ENCODE measurements around the gene LYZL1.

DNA sequence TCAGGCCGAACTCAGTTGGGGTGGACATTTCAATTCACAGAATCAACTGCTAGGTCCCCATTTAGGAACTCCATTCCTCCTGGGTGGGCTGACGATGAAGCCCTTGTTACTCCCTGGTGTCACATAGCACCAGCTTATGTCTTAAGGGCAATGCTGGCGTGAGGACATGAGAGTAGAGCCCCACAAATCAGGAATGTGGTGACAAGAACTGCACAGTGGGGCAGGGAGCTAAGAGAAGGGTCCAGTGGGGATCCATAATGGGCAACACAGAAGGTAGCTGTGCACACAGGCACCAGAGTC, 57.0 kb downstream of the LYZL1 start:
- TF ChIP-seq, protein P1, sequence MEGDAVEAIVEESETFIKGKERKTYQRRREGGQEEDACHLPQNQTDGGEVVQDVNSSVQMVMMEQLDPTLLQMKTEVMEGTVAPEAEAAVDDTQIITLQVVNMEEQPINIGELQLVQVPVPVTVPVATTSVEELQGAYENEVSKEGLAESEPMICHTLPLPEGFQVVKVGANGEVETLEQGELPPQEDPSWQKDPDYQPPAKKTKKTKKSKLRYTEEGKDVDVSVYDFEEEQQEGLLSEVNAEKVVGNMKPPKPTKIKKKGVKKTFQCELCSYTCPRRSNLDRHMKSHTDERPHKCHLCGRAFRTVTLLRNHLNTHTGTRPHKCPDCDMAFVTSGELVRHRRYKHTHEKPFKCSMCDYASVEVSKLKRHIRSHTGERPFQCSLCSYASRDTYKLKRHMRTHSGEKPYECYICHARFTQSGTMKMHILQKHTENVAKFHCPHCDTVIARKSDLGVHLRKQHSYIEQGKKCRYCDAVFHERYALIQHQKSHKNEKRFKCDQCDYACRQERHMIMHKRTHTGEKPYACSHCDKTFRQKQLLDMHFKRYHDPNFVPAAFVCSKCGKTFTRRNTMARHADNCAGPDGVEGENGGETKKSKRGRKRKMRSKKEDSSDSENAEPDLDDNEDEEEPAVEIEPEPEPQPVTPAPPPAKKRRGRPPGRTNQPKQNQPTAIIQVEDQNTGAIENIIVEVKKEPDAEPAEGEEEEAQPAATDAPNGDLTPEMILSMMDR (IDR thresholded peaks at IDR 0.05) = no peak
- TF ChIP-seq POLR2AphosphoS5 (IDR thresholded peaks at IDR 0.05) = no peak
- no peak for TF ChIP-seq POLR2A (IDR thresholded peaks at IDR 0.05)
- no peak for TF ChIP-seq EP300 (IDR thresholded peaks at IDR 0.05)

Measured in upper lobe of left lung (tissue), 4 donors.